Measurements from ENCODE around the gene ASPA.

ASPA gene

DNA sequence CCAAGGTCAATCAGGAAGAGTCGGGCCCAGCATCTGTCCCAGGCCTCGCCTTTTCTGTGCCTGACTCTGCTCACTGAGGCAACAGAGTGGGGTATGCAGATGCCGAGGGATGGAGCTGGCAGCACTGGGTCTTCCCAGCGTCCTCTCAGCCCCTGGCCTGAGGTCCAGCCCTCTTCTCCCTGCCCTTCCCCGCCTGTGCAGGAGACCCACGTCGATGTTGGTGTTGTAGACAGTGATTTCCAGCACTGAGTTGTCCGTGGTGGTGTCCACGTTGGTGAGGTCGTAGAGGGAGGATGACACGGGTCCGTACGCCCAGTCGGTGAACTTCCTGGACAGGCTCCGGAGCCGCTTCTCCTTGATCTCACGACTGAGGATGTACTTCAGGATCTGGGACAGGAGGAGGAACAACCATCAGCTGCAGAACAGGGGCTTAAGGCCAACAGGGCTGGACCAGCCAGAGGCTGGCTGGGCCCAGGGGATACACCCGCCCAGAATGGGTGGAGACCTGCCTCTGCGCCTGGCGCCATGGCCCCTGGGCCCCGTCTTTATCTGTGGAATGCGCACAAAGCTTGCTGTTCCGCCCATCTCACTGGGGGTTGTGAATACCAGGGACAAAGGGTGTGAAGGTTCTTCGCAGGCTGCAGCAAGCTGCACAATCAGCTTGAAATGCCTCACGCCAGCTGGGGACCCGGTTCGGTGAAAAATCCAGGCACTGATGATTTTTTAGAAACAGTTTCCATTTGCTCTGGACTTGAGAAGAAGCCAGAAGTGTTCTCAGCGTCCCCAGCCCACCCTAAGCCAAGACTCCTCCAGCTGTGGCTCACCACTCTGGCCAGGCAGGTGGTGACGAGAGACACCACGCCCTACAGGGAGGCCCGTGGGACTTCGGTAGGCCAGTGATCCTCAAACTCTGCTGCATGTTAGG, 54.3 kb downstream of the ASPA start:
- TF ChIP-seq, protein P1, sequence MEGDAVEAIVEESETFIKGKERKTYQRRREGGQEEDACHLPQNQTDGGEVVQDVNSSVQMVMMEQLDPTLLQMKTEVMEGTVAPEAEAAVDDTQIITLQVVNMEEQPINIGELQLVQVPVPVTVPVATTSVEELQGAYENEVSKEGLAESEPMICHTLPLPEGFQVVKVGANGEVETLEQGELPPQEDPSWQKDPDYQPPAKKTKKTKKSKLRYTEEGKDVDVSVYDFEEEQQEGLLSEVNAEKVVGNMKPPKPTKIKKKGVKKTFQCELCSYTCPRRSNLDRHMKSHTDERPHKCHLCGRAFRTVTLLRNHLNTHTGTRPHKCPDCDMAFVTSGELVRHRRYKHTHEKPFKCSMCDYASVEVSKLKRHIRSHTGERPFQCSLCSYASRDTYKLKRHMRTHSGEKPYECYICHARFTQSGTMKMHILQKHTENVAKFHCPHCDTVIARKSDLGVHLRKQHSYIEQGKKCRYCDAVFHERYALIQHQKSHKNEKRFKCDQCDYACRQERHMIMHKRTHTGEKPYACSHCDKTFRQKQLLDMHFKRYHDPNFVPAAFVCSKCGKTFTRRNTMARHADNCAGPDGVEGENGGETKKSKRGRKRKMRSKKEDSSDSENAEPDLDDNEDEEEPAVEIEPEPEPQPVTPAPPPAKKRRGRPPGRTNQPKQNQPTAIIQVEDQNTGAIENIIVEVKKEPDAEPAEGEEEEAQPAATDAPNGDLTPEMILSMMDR (conservative IDR thresholded peaks at IDR 0.05) = no peak
- no peak for TF ChIP-seq ZFX (IDR thresholded peaks at IDR 0.05)
- no peak overlapping the region for H3K27ac ChIP-seq

DNA sequence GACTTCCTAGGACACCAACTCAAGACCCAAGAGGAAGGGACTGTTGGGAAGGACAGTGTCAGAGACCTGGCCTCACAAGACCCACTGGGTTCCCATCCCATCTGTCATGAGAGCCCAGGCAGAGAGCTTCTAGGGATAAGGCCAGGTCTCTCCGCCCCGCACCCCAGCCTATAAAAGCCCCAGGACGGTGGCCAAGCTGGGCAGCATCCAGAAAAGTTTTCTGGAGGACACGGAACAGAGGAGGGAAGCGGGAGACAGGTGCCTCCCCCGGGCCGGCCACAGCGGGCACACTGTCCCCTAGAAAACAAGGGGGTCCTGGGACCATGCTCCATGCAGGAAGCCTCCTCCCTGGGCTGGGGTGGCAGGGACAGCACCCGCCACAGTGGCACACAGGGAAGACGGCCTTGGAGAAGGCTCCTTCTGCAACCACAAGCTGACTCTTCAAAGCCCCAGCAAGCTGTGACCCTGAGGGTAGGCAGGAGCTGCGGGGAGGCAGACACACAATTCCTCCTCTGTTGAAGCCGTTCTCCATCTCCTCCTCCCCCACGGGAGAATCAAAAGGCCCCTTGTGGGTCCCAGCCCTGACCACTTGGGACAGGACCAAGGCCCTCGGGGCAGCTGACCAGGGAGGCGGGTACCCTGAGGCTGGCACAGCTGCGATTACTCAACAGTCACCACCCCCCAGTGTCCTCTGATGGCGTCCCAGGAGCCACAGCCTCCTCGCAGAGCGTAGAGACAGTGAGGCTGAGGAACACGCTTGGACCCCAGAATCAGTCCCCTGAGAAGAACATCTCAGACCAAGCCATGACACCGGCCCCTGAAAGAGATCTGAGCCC, 55.7 kb downstream of the ASPA start:
- TF ChIP-seq, protein P1 (conservative IDR thresholded peaks at IDR 0.05) = no peak
- TF ChIP-seq ZFX (IDR thresholded peaks at IDR 0.05) = no peak
- no peak overlapping the region for H3K27ac ChIP-seq

DNA sequence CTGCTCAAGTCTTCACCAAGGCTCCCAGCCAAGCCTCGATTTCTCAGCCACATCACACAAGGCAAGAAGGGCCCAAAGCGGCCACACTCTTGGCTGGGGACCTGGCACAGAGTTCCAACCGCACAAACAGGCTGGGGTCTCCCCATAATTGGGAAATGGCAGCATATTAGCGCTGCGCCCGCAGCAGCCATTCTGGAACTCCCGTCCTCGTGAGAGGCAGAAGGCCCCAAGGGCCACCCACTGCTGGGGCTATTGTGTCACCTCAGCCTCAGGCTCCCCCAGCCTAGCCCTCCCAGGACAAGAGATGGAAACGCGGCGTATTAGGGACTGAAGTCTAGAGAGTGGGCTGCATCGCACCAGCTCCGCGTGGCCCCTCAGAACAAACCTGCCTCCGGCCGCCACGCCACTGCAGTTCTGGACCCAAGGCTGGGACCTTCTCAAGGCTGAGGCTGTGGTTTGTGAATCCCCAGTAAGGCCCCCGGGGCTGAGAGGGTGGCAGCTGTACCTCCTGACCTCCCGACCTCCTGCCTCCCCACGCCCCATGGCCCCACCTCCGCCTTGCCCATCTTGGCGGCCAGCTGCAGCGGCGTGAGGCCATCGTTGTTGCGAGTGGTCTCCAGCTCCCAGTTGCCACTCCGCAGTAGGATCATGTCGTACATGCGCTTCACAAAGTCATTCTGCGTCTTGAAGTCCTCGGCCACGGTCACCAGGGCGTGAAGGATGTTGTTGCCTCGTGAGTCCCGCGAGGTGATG, 56.5 kb downstream of the ASPA start:
- TF ChIP-seq, protein P1 (conservative IDR thresholded peaks at IDR 0.05) = no peak
- no peak for TF ChIP-seq ZFX (IDR thresholded peaks at IDR 0.05)
- H3K27ac ChIP-seq = no peak overlapping the region

DNA sequence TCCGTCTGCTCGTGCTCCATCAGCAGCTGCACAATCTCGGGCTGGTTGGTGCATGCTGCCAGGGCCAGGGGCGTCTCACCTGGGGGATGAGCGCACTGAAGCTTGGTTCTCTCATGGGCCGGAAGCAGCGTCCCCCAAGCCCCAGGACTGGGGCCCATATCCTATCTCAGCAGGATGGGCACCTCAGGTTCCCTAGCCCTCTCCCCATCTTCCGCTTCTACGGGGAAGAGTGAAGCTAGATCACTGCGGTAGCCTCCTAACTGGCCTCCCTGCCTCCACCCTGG, 57.0 kb downstream of the ASPA start:
- TF ChIP-seq, protein P1 (conservative IDR thresholded peaks at IDR 0.05) = no peak
- TF ChIP-seq ZFX (IDR thresholded peaks at IDR 0.05) = no peak

DNA sequence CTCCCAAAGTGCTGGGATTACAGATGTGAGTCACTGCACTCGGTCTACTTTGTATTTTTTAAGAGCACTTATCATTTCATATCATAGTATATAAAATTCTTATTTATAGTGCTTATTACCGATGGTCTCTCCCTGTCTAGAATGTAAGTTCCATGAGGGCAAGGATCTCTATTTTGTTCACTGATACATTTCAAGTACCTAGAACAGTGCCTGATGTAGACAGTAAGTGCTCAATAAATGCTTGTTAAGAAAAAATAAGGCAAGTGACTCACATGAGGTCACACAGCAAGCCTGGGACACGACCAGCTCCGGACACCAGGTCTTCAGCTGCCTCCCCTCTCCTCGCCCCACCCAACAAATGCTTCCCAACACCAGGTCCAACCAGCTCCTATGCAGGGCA, 58.0 kb downstream of the ASPA start:
- H3K27ac ChIP-seq = no peak overlapping the region
- TF ChIP-seq ZFX (IDR thresholded peaks at IDR 0.05) = no peak
- TF ChIP-seq, protein P1 (conservative IDR thresholded peaks at IDR 0.05) = no peak

More for the DNA sequence above, 57.0 kb downstream of the ASPA start:
- H3K27ac ChIP-seq = no peak overlapping the region

DNA sequence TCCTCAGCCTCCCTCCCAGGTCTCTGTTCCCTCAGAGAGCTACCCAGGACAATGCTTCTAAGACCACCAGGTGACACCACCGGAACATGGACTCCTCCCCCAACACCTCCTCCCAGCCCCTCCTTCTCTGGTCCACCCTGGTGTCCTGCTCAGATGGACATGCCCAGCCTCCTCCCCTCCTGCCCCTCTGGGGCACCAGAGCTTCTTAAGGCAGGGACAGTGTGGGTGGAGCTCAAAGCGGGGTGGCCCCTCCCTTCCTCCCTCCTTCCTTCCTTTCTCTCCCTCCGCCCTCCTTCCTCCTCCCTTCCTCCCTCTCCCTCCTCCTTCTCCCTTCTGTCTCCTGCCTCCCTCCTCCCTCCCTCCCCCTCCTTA, 59.1 kb downstream of the ASPA start:
- TF ChIP-seq, protein P1 (conservative IDR thresholded peaks at IDR 0.05) = no peak
- no peak for TF ChIP-seq ZFX (IDR thresholded peaks at IDR 0.05)
- H3K27ac ChIP-seq = no peak overlapping the region
